Glutamatergic neuron (in vitro differentiated cells): ENCODE data around the gene ANKEF1. TPM values are rescaled to one million over a fixed set of nuclear protein-coding genes. Genes with fewer than 3 reads are reported as not detected.

ENCODE experiments used
- DNase-seq: peaks from one replicate; pipeline ENCODE4 v3.0.0; 2022
- H3K27ac Mint-ChIP-seq: one replicate; pipeline ENCODE4 v1.8.0; 2020; ENCODE audit warnings: mild to moderate bottlenecking, mixed read lengths, inconsistent platforms; ENCODE audit not compliant: unreplicated experiment
- H3K27me3 Mint-ChIP-seq: one replicate; pipeline ENCODE4 v1.8.0; 2020; ENCODE audit warnings: mild to moderate bottlenecking, moderate library complexity, mixed read lengths, inconsistent platforms; ENCODE audit not compliant: unreplicated experiment
- H3K36me3 Mint-ChIP-seq: one replicate; pipeline ENCODE4 v1.8.0; 2020; ENCODE audit warnings: mild to moderate bottlenecking, mixed read lengths, inconsistent platforms; ENCODE audit not compliant: unreplicated experiment
- H3K4me1 Mint-ChIP-seq: one replicate; pipeline ENCODE4 v1.8.0; 2020; ENCODE audit warnings: mild to moderate bottlenecking, low read depth, mixed read lengths, inconsistent platforms; ENCODE audit not compliant: unreplicated experiment
- H3K4me3 Mint-ChIP-seq: one replicate; pipeline ENCODE4 v1.8.0; 2020; ENCODE audit warnings: mild to moderate bottlenecking, mixed read lengths, inconsistent platforms; ENCODE audit not compliant: unreplicated experiment
- H3K9me3 Mint-ChIP-seq: one replicate; pipeline ENCODE4 v1.8.0; 2020; ENCODE audit warnings: mild to moderate bottlenecking, moderate library complexity, mixed read lengths, inconsistent platforms; ENCODE audit not compliant: unreplicated experiment
- total RNA-seq: library from RNA; stranded (reverse); fragmentation: NEBNext Ultra II Directional; extraction: Animal tissue kit (Norgen Biotek cat#: 25700); gene quantifications from one replicate; pipeline ENCODE4 v1.2.1, GENCODE V29; 2021; ENCODE audit not compliant: unreplicated experiment
- TF ChIP-seq, protein P1 (sequence below): fragments of 200-600 bp; sonication (generic); IDR thresholded peaks from one replicate; pipeline ENCODE4 v1.5.0; 2021; ENCODE audit not compliant: partially characterized antibody, unreplicated experiment

ANKEF1 gene
- total RNA-seq, 1 donor from 2014 or later = 4.3 TPM

- Mint-ChIP-seq H3K4me1 (peaks cover 5% of the 10 kb centered on the region), H3K4me3 (no peak overlapping the region), H3K9me3 (no peaks in the 10 kb centered on the region), H3K27me3 (no peaks in the 10 kb centered on the region), H3K36me3 (peaks cover 5% of the 10 kb centered on the region), H3K27ac (no peak overlapping the region)
- DNase-seq = no peak
- TF ChIP-seq, protein P1, sequence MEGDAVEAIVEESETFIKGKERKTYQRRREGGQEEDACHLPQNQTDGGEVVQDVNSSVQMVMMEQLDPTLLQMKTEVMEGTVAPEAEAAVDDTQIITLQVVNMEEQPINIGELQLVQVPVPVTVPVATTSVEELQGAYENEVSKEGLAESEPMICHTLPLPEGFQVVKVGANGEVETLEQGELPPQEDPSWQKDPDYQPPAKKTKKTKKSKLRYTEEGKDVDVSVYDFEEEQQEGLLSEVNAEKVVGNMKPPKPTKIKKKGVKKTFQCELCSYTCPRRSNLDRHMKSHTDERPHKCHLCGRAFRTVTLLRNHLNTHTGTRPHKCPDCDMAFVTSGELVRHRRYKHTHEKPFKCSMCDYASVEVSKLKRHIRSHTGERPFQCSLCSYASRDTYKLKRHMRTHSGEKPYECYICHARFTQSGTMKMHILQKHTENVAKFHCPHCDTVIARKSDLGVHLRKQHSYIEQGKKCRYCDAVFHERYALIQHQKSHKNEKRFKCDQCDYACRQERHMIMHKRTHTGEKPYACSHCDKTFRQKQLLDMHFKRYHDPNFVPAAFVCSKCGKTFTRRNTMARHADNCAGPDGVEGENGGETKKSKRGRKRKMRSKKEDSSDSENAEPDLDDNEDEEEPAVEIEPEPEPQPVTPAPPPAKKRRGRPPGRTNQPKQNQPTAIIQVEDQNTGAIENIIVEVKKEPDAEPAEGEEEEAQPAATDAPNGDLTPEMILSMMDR = no peak
Measured at GRCh38 chr20:10080574-10080973, 45.8 kb downstream of the ANKEF1 start.

DNA sequence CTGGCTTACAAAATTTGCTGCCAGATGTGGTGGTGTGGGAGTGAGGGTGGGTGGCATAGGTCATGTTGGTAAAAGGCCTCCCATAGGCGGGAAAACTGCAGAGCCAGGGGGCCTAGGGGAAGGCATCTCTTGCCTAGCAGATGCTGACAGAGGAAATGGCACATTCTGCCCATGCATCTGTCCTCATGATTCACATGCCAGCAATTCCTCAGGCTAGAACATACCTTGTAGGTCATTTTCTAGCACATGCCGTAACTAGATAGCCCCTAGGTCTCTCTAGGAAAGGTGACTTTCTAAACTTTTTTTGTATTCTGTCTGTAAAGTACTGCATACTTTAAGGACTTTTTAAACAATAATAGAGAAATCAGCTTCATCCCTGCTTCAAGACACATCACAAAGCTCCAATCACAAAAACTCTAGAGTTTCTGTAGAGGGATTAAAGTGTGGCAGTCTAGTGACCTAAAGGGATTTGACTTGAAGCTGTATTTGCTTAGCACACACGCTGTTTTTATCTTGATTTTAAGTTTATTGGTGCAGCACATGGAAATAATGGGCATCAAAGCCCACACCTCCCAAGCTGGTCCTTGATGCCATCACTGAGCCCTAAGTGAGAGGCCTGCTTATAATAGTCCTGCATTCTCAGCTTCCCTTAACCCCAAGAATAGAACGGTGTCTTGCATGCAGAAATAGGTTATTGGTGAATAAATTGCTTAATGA lies 55.2 kb downstream of the ANKEF1 start:
- no peak for DNase-seq
- H3K36me3 Mint-ChIP-seq = no peaks in the 10 kb centered on the region
- no peaks in the 10 kb centered on the region for H3K27me3 Mint-ChIP-seq
- TF ChIP-seq, protein P1 = no peak
- no peak overlapping the region for H3K4me3 Mint-ChIP-seq
- H3K4me1 Mint-ChIP-seq = peaks cover 7% of the 10 kb centered on the region
- H3K27ac Mint-ChIP-seq = no peak overlapping the region
- H3K9me3 Mint-ChIP-seq = peaks cover 2% of the 10 kb centered on the region

DNA sequence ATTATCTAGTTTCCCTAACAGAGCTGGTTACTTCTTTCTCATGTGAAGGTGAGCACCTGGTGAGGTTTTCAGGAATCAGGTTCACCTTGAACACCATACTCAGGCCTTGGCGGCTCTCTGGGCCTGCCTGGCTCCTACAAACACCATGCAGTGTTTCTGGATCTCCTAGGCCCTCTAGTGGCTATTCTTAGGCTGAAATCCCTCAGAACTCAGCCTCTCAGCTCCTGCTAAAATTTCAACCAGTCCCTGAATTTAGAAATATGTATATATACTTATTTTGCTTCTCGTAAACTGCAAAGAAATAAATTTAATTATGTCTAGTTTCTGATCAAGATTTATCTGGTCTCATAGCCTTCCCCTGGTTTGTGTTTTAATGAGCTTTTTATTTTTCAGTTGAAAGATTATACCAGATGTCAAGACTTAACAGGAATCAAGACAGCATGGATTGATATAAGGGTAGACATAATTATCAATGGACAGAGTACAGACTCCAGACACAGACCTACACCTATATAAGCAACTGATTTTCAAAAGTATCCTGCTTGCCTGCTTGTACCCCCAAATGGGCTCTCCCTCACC lies 55.9 kb downstream of the ANKEF1 start:
- H3K27me3 Mint-ChIP-seq = no peaks in the 10 kb centered on the region
- H3K4me1 Mint-ChIP-seq = peaks cover 6% of the 10 kb centered on the region
- no peaks in the 10 kb centered on the region for H3K36me3 Mint-ChIP-seq
- H3K9me3 Mint-ChIP-seq = peaks cover 2% of the 10 kb centered on the region
- no peak overlapping the region for H3K4me3 Mint-ChIP-seq
- peak; percentile 27 for DNase-seq
- TF ChIP-seq, protein P1 = peak; percentile 83
- H3K27ac Mint-ChIP-seq = no peak overlapping the region

DNA sequence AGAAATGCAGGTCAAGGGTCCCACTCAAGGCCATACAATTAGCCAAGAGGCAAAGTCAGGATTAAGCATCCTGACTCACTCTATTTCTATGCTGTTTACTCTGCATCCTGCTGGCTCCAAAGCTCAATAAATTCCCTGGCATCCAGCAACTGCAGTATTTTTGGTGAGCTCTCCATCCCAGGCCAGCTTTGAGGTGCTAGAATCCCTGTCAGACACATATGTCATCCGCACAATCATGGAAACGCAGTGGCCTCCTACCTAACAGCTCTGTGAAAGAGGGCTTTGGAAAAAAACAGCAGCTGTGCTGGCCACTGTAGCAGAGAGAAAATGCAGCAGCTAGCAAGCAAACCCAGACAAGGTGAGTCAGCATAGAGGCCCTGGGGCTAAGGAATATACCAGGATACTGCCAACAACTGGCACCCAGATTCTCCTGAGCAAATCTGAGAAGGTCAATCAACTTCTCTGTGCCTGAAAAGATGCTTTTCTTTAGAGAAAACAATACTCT lies 58.4 kb downstream of the ANKEF1 start:
- no peak for DNase-seq
- Mint-ChIP-seq H3K4me3 (no peak overlapping the region), H3K27me3 (no peaks in the 10 kb centered on the region), H3K9me3 (peaks cover 2% of the 10 kb centered on the region), H3K4me1 (no peaks in the 10 kb centered on the region), H3K27ac (no peak overlapping the region), H3K36me3 (no peaks in the 10 kb centered on the region)
- TF ChIP-seq, protein P1 = no peak

- Mint-ChIP-seq H3K36me3 (no peaks in the 10 kb centered on the region), H3K27ac (no peak overlapping the region), H3K9me3 (peaks cover 2% of the 10 kb centered on the region), H3K4me1 (no peaks in the 10 kb centered on the region), H3K27me3 (no peaks in the 10 kb centered on the region), H3K4me3 (no peak overlapping the region)
- DNase-seq = no peak
- TF ChIP-seq, protein P1 = no peak
Measured at GRCh38 chr20:10094566-10095173, 59.9 kb downstream of the ANKEF1 start.
